Sciatic nerve (tissue), 2 donors: Measurements from ENCODE around the gene BAG2. TPM values are rescaled to one million over a fixed set of nuclear protein-coding genes. Genes with fewer than 3 reads are reported as not detected.

Source experiments
- ATAC-seq: fragments of 200-7000 bp; cut with Tn5 transposase; one replicate; pipeline ENCODE4 v1.9.1; 2020; ENCODE audit warnings: mild to moderate bottlenecking, moderate library complexity
- DNase-seq: peaks from one replicate; pipeline ENCODE4 v3.0.0-alpha.2; 2020; ENCODE audit warnings: low spot score
- intact Hi-C: fragments of 100-400 bp; cut with DNase I; formaldehyde crosslinking; loops from one replicate; pipeline ENCODE4 v1.14.2; 2022
- total RNA-seq: library from RNA; stranded (reverse); fragmentation: NEBNext Ultra II Directional; extraction: Animal tissue kit (Norgen Biotek cat#: 25700); gene quantifications from one replicate; pipeline ENCODE4 v1.2.1, GENCODE V29; 2021
- donor health status: DM: no; HTN: no; CAD: no.
- donor health status: DM: no; HTN: no; CAD: no.

Gene BAG2
- total RNA-seq, 1 donor from 2014 or later = 6.1 TPM

DNA sequence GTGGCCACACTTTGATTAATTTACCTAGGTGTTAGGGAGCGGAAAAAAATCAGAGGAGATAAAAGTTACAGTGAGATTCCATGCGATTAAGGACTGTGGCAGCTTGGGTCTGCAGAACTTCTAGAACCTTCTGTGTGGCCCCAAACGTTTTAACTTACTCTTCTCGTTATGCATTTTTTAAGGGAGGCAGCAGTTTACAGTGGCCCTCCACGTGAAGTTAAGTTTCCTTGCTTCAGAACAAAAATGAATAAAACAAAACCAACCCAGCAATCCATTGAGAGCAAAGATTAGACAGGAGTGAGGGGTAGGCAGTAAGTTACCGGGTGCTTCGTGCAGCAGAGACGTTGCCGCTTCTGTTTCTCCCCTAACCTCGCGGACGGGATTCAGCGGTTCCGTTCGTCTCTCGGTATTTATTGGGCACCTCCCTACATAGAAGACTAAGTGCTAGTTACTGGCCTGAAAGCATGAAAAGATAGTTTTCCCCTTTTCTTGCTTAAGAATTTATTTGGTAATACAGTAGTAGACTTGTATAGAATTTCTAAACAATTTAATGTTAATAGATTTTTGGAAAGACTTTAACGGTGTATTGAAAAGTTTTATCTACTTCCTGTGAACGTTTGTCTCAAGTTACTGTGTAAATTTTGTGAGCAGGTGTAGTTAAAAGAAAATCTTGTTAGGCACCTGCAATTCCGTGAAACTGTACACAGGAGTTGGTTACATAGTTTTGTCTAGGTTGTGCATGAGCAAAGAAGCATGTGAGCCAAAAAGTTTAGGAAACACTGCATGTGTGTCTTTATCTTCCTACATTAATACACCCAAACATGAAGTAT lies 1.1 kb downstream of the BAG2 start:
- intact Hi-C loops = no loop called here

GRCh38 chr6:57173886-57174510 lies 1.9 kb downstream of the BAG2 start:
- intact Hi-C loops = no loop called here
- no peak for DNase-seq
- ATAC-seq = no peak

More for the DNA sequence above, 1.1 kb downstream of the BAG2 start:
- peak; percentile 25 for ATAC-seq
- peak; percentile 62 for DNase-seq

GRCh38 chr6:57174511-57174907 lies 2.4 kb downstream of the BAG2 start:
- intact Hi-C loops = no loop called here
- ATAC-seq (no peak), DNase-seq (no peak)

GRCh38 chr6:57177545-57178265 lies 5.6 kb downstream of the BAG2 start:
- DNase-seq = peak; percentile 69
- peak; percentile 89 for ATAC-seq
- intact Hi-C loops = no loop called here

DNA sequence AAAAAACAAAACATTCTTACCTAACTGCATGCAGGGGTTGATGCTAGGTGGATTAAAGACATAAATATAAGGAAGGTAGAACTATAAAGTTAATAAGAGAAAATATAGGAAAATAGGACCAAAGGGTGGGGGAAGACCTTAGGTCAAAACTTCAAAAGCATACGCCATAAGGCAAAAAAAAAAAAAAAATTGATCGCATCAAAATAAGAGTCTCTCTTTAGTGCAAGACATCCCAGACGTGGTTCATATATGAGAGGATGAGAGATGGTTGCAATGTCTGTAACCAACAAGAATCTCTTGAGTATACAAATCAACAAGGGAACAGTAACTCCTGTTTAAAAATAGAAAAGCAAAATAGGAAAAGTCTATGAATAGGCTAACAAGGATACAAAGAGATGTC lies 8.5 kb downstream of the BAG2 start:
- intact Hi-C loops = no loop called here
- ATAC-seq = no peak

DNA sequence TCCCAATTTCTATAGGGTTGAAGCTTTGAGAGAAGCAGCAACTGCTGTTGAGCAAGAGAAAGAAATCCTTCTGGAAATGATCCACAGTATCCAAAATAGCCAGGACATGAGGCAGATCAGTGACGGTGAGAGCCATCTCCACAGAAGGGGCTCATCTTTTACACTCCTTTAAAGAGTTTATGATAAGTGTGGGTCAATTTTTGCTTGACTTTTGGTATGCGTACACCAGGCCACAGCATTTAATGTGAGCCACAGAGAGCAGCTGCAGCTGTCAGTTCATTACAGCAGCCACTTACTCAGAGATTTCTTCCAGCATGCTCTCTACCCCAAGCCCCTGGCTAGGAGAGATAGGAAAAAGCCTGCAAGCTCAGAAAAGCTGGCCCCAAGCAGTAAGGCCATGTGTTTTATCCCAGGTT lies 9.9 kb downstream of the BAG2 start:
- ATAC-seq = no peak
- intact Hi-C loops = no loop called here
- DNase-seq = no peak

More for the DNA sequence above, 8.5 kb downstream of the BAG2 start:
- DNase-seq = no peak

DNA sequence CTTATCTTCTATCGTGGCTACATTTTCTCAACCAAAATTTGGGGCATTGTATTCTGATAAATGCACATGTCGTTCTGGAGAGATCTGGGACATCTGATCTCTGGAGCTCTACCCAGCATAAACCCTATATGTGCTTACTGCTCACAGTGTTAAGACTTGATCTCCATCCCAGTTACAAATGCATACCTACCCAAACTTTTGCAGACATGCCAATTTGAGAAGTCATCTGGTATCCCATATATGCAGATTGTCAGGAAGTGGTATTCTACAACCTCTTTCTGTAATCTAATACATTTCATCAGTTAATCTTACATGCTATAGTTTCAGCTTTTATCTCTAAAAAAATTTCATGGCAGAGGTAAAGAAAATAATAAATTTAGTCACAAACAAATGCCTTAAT lies 11.2 kb downstream of the BAG2 start:
- DNase-seq = no peak
- intact Hi-C loops = no loop called here
- no peak for ATAC-seq

DNA sequence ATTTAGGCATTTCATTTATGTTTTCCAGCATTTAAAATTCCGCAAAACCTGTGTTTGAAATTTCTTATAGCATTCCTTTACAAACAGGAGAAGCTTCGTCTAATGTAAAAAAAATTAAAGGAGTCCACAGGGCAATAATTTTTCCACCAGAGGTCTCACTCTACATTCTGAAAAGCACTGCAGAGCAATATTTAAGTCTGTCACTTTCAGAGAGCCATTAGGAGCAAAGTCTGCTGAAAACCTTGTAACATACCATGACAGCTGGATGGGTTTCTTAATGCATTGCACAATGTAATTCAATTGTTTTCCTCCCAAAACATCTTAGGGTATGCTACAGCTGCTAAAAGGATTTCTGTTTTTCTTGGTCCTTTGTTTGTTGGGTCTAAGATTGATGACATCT lies 18.0 kb downstream of the BAG2 start:
- intact Hi-C loops = no loop called here
- DNase-seq (no peak), ATAC-seq (peak; percentile 52)

- no peak for ATAC-seq
- DNase-seq = no peak
- intact Hi-C loops = no loop called here
These were observed 21.1 kb downstream of the BAG2 start for GRCh38 chr6:57193177-57193576.

- intact Hi-C loops = no loop called here
- no peak for DNase-seq
- ATAC-seq = no peak
These were observed 23.3 kb downstream of the BAG2 start for GRCh38 chr6:57195457-57195856.

- ATAC-seq (peak; percentile 75), DNase-seq (no peak)
- intact Hi-C loops = no loop called here
These were observed 27.0 kb downstream of the BAG2 start for GRCh38 chr6:57198926-57199636.

- intact Hi-C loops = no loop called here
- ATAC-seq = no peak
- DNase-seq = no peak
These were observed 29.6 kb downstream of the BAG2 start for GRCh38 chr6:57201718-57202117.

GRCh38 chr6:57205550-57206328 lies 33.6 kb downstream of the BAG2 start:
- ATAC-seq = no peak
- DNase-seq = no peak
- intact Hi-C loops = no loop called here

DNA sequence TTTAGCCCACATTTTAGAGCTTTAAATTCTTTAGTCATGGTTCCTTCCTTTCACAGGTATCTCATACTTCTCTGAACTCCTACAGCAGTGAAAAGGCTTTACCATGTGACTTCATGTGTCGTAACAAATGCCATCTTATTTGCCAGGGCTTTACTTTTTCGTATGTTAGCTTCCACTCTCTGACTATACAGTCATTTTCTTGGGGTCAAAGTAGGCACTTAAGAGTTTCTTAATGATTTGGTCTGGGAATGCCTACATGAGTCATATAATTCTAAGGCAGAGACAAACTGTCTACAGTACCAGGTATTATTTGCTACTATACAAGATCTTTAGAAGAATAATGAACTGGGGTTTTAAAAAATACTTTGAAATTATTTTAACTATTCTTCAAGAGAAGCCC lies 35.0 kb downstream of the BAG2 start:
- intact Hi-C loops = no loop called here
- ATAC-seq = no peak
- DNase-seq = no peak

DNA sequence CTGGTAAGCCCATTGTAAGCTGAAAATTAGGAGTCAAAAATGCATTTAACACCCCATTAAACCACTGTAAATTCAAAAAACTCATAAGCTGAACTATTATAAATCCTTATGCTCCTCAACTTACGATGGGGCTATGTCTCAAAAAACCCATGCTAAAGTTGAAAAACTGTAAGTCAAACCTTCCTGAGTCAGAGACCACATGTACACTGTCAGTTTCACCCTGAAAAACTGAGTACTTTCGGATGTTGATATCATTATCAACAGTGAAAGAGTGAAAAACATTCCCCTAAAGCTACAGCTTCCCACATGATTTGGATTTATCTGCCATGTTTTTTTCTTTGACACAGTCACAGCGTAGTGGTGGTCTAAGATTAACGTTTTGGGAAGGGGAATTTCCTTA lies 35.7 kb downstream of the BAG2 start:
- DNase-seq (no peak), ATAC-seq (no peak)
- intact Hi-C loops = no loop called here

DNA sequence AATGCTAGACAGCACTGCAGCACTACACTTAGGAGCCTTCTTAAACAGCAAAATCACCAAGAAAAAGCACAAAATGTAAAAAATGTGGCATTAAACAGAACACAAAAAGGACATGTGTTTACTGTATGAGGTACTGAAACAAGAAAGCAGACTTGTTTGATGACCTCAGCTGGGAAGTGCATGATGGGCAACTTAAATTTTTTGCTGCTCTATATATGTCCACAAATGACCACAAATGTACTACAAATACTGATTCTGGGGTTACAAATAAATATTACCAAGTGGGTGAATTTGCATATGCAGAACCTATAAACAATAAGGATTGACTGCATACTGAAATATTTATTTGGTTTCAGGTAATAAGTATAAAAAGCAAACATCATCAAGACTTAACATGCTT lies 36.9 kb downstream of the BAG2 start:
- DNase-seq (no peak), ATAC-seq (no peak)
- intact Hi-C loops = no loop called here

- intact Hi-C loops = no loop called here
- ATAC-seq (no peak), DNase-seq (no peak)
These were observed 37.9 kb downstream of the BAG2 start for GRCh38 chr6:57210060-57210459.

DNA sequence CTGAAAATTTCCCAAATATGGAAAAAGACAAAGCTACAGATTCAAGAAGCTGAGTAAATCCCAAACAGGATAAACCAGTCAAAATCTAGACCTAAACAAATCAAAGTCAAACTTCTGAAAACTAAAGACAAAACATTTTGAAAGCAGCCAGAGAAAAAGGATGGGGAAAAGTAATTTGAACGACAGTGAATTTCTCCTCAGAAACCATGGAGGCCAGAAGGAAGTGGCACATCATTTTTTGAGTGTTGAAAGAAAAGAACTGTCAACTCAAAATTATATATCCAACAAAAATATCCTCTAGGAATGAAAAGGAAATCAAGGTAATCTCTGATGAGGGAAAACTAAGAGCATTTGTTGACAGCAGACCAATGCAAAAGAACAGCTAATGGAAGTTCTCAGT lies 43.1 kb downstream of the BAG2 start:
- ATAC-seq (no peak), DNase-seq (no peak)
- intact Hi-C loops = no loop called here
